ENCODE measurements around the gene AKNA. TPM values are rescaled to one million over a fixed set of nuclear protein-coding genes. Genes with fewer than 3 reads are reported as not detected.

AKNA gene
- total and polyA plus RNA-seq, 2 donors (not counting 1 experiment from before 2014, with no cell fraction given) = 178 to 407 TPM

GRCh38 chr9:114384836-114385396 is 2.9 kb downstream of the AKNA start:
- TF ChIP-seq CTCF (IDR thresholded peaks at IDR 0.05) (no peak), EZH2 (IDR thresholded peaks at IDR 0.05; ENCODE audit: borderline replicate concordance, insufficient read depth, low read depth, low read length, poor library complexity, severe bottlenecking) (no peak)
- peaks cover 2 to 59% of the 10 kb centered on the region in 2 experiments for H3K36me3 ChIP-seq (replicated peaks in 1 of 2; ENCODE audit: control extremely low read depth in 1 of 2, control insufficient read depth in 1 of 2, extremely low read depth in 1 of 2, insufficient read depth in 2 of 2, low read length in 1 of 2)
- peaks cover 82% of the 10 kb centered on the region for H4K20me1 ChIP-seq (ENCODE audit: control insufficient read depth, insufficient read depth, low read length, poor library complexity, severe bottlenecking)
- ChIA-PET CTCF (interaction anchor here (1.1 to 6.4 kb wide), 17 partner anchors 9 to 269 kb away, joined by 3 to 85 read pairs (median 7); partner anchors contain the start of gene ATP6V1G1), POLR2A (interaction anchor here (0.7 to 9.2 kb wide), 9 partner anchors 11 to 120 kb away, joined by 3 to 135 read pairs (median 5); partner anchors contain the start of gene WHRN)
- intact Hi-C loops (cut with micrococcal nuclease) = loop anchor here (1.0 kb wide), 5 partner anchors 12 to 46 kb away; no protein-coding TSS in a partner anchor
- Mint-ChIP-seq H3K27ac (peak overlapping the region; percentile 93), H3K9me3 (ENCODE audit: insufficient read depth) (no peaks in the 10 kb centered on the region), H3K4me3 (peak overlapping the region; percentile 97), H3K27me3 (no peaks in the 10 kb centered on the region), H3K4me1 (peaks cover 78% of the 10 kb centered on the region)
- H3K79me2 ChIP-seq (ENCODE audit: control insufficient read depth, insufficient read depth, low read length) = peaks cover 100% of the 10 kb centered on the region
- H3K9ac ChIP-seq (ENCODE audit: low read length) = peak overlapping the region; percentile 65
- H3K27me3 ChIP-seq (replicated peaks in 1 of 4; ENCODE audit: control extremely low read depth in 1 of 4, control insufficient read depth in 3 of 4, insufficient read depth in 4 of 4, low read length in 3 of 4) = no peaks in the 10 kb centered on the region
- peak overlapping the region; percentile 87 to 93 for H3K27ac ChIP-seq (ENCODE audit: low read length in 2 of 2)
- H3K4me3 ChIP-seq (ENCODE audit: control extremely low read depth in 1 of 5, extremely low read depth in 1 of 5, insufficient read depth in 1 of 5, low read depth in 2 of 5, low read length in 4 of 5) = peak overlapping the region in 4 of 5 experiments; percentile 54 to 89 (median 82)
- H3K4me2 ChIP-seq (replicated peaks; ENCODE audit: low read depth, low read length, poor library complexity, severe bottlenecking) = peak overlapping the region; percentile 87
- no peak for ATAC-seq (ENCODE audit: low read depth)
- H3K9me3 ChIP-seq (ENCODE audit: control extremely low read depth in 1 of 3, control insufficient read depth in 2 of 3, insufficient read depth in 1 of 3, low read length in 2 of 3) = no peaks in the 10 kb centered on the region
- 22% methylated on average over 7 of the region's 7 CpGs for WGBS (ENCODE audit: insufficient coverage)
- H3K4me1 ChIP-seq (ENCODE audit: control insufficient read depth in 2 of 2, insufficient read depth in 2 of 2, low read length in 2 of 2) = peaks cover 62 to 77% of the 10 kb centered on the region in 2 donors
- no peak for DNase-seq
- H2AFZ ChIP-seq (ENCODE audit: insufficient read depth, low read depth, low read length, poor library complexity, severe bottlenecking) = no peak overlapping the region

DNA sequence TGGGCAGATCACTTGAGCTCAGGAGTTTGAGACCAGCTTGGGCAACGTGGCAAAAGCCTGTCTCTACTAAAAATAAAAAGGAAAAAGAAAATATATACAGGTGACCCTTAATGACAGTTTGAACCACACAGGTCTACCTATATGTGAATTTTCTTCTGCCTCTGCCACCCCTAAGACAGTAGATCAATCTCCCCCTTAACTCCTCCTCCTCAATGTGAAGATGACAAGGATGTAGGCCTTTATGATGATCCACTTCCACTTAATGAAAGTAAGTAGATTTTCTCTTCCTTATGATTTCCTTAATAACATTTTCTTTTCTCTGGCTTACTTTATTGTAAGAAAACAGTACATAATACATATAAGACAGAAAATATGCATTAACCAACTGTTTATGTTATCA is 3.4 kb downstream of the AKNA start:
- POLR2A ChIA-PET = interaction anchor here (1.2 to 9.2 kb wide), 5 partner anchors 11 to 44 kb away, joined by 4 to 135 read pairs (median 7); no protein-coding TSS in a partner anchor
- Histone ChIP-seq H2AFZ (ENCODE audit: insufficient read depth, low read depth, low read length, poor library complexity, severe bottlenecking) (no peak overlapping the region), H3K27me3 (replicated peaks in 1 of 4; ENCODE audit: control extremely low read depth in 1 of 4, control insufficient read depth in 3 of 4, insufficient read depth in 4 of 4, low read length in 3 of 4) (no peaks in the 10 kb centered on the region), H3K4me3 (ENCODE audit: control extremely low read depth in 1 of 5, extremely low read depth in 1 of 5, insufficient read depth in 1 of 5, low read depth in 2 of 5, low read length in 4 of 5) (peak overlapping the region in 3 of 5 experiments; percentile 11 to 75 (median 54)), H3K9me3 (ENCODE audit: control extremely low read depth in 1 of 3, control insufficient read depth in 2 of 3, insufficient read depth in 1 of 3, low read length in 2 of 3) (no peaks in the 10 kb centered on the region), H3K79me2 (ENCODE audit: control insufficient read depth, insufficient read depth, low read length) (peaks cover 100% of the 10 kb centered on the region), H3K27ac (ENCODE audit: low read length in 2 of 2) (peak overlapping the region; percentile 87 to 93), H3K9ac (ENCODE audit: low read length) (peak overlapping the region; percentile 65), H3K4me1 (ENCODE audit: control insufficient read depth in 2 of 2, insufficient read depth in 2 of 2, low read length in 2 of 2) (peaks cover 62 to 77% of the 10 kb centered on the region in 2 donors), H3K4me2 (replicated peaks; ENCODE audit: low read depth, low read length, poor library complexity, severe bottlenecking) (peak overlapping the region; percentile 87), H3K36me3 (replicated peaks in 1 of 2; ENCODE audit: control extremely low read depth in 1 of 2, control insufficient read depth in 1 of 2, extremely low read depth in 1 of 2, insufficient read depth in 2 of 2, low read length in 1 of 2) (peaks cover 2 to 59% of the 10 kb centered on the region in 2 experiments), H4K20me1 (ENCODE audit: control insufficient read depth, insufficient read depth, low read length, poor library complexity, severe bottlenecking) (peaks cover 83% of the 10 kb centered on the region)
- ATAC-seq (ENCODE audit: low read depth) (no peak), DNase-seq (no peak)
- CTCF ChIA-PET = interaction anchor here (1.3 to 6.4 kb wide), 10 partner anchors 9 to 208 kb away, joined by 5 to 85 read pairs (median 8); partner anchors contain the start of gene ATP6V1G1
- H3K4me3 Mint-ChIP-seq = peak overlapping the region; percentile 97
- intact Hi-C loops (cut with micrococcal nuclease) = no loop called here
- H3K4me1 Mint-ChIP-seq = peaks cover 77% of the 10 kb centered on the region
- TF ChIP-seq EZH2 (IDR thresholded peaks at IDR 0.05; ENCODE audit: borderline replicate concordance, insufficient read depth, low read depth, low read length, poor library complexity, severe bottlenecking) (no peak), CTCF (IDR thresholded peaks at IDR 0.05) (no peak)
- whole genome bisulfite sequencing (ENCODE audit: insufficient coverage) = no CpG with 5 or more reads among the region's 1 CpG
- H3K27me3 Mint-ChIP-seq = no peaks in the 10 kb centered on the region
- H3K9me3 Mint-ChIP-seq (ENCODE audit: insufficient read depth) = no peaks in the 10 kb centered on the region
- H3K27ac Mint-ChIP-seq = peak overlapping the region; percentile 93
